IPS-NIHi11 (cell line): ENCODE results near the gene EIF3F.
A peak's percentile ranks its signal among the peaks of the same experiment; 100 is the strongest.

Source experiments
- DNase-seq: peaks from one replicate; pipeline ENCODE4 v3.0.0; 2012; ENCODE audit warnings: mixed read lengths, low spot score

EIF3F gene

GRCh38 chr11:8023831-8024555 lies 36.9 kb downstream of the EIF3F start:
- no peak for DNase-seq

GRCh38 chr11:8025123-8025522 lies 38.0 kb downstream of the EIF3F start:
- no peak for DNase-seq

GRCh38 chr11:8025816-8026215 lies 38.7 kb downstream of the EIF3F start:
- DNase-seq: no peak

DNA sequence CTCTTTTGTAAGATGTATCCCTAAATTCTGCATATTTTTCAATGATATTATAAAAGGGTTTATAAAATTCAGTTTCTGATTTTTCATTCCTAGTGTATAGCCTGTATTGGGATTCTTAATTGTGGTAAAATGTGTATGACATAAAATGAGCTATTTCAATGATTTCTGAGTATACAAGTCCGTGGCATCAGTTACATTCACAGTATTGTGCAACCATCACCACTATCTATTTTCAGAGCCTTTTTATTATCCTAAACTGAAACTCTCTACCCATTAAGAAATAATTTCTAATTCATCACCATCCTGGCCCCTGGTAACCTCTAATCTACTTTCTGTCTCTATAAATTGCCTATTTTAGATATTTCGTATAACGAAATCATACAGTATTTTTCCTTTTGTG lies 39.8 kb downstream of the EIF3F start:
- no peak for DNase-seq

GRCh38 chr11:8028766-8029165 lies 41.6 kb downstream of the EIF3F start:
- no peak for DNase-seq

- DNase-seq: no peak
These were observed 43.5 kb downstream of the EIF3F start for GRCh38 chr11:8030526-8031247.

DNA sequence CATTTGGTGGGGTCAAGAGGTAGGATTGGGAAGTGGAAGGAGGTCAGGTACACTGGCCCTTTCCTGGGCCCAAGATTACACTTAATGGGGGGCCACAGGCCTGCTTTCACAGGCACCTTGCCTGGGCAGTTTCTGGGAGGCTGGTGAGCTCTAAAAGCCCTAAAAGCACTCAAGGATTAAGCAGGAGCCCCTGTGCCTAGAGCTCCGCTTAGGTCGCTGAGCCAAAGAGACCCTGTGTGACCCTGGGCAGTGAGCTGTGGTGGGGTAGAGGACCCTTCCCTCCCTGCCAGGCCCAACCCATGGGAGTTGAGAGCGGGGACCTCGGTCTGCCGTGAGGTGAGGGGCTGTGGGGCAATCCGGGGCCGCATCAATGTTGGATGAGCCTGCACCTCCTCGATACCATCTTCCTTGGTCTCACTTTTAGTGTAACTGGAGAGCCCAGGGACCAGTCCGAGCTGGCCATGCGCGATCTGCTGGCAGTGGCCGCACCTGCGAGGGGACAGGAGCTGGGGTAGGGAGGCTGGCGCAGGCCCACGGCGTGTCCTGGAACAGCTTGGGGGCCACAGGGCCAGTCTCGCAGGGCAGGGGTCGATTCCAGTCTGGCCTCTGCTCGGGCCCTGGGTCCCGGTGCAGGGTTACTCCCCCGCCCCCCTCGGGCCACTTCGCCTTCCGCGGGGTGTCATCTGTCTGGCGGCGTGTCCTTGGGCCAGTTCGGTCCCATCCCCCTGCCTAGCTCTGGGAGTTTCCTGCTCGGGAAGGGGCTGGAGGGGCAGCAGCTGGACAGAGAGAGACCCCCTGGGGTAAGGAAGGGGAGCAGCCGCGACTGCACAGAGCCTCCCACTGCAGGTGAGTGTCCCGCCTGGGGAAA lies 44.3 kb downstream of the EIF3F start:
- no peak for DNase-seq

GRCh38 chr11:8032122-8032521 lies 45.0 kb downstream of the EIF3F start:
- no peak for DNase-seq

- DNase-seq: no peak
These were observed 45.6 kb downstream of the EIF3F start for GRCh38 chr11:8032576-8033304.

GRCh38 chr11:8033305-8034105 lies 46.4 kb downstream of the EIF3F start:
- peak; percentile 88 for DNase-seq

- no peak for DNase-seq
These were observed 47.0 kb downstream of the EIF3F start for GRCh38 chr11:8034106-8034585.

- no peak for DNase-seq
These were observed 47.6 kb downstream of the EIF3F start for GRCh38 chr11:8034604-8035190.

- DNase-seq: no peak
These were observed 48.2 kb downstream of the EIF3F start for GRCh38 chr11:8035200-8035855.

DNA sequence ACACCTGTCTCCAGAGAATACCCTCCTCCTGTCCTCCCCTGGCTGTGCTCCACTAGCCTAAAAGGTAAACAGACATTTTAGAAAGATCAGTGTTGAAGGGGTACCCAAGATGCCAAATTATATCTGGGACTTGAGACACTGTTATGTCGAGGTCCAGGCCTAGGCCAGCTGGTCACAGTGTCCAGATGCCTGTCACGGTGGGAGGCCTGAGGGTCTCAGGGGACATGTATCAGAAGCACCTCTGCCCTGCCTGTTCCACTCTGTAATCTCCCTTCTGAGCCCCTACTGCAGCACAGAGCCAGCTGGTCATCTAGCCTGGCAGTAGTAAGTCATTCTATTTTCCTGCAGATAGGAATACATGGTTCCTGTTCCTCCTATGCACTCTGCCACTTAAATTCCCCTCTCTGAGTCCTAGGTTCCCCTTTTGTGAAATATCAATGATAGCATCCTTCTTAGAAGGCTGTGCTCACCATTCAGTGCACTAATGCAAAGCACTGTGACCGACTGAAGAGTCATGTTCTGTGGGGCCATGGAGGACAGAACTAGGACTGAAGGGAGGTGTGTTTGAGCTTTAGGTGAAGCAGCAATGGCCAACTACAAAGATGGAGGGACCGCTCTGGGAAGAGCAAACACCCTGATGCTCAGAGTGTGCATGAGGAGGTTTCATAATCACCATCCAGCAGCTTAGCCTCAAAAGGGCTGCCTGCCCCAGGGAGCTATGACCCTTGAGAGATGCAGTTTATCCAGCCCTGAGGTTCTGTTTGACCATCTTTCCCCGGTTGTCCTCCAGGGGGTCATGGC lies 49.1 kb downstream of the EIF3F start:
- DNase-seq: no peak

DNA sequence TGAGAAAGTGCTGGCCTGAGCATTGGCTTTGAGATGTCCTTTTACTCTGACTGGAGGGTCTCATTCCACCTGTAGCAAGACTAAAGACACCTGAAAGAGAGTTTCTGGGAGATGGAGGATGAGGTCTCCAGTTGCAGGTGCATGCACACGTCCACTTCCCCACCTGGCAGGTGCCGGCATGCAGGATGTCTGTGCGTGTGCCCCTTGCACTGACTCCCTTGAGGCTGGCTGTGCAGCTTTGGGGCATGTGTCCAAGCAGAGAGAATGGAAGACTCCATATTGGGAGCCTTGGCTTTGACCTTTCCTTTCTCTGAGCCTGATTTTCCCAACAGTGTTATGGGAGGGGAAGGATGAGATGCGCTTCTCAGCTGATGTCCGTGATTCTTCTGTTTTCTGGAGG lies 49.8 kb downstream of the EIF3F start:
- DNase-seq: no peak

DNA sequence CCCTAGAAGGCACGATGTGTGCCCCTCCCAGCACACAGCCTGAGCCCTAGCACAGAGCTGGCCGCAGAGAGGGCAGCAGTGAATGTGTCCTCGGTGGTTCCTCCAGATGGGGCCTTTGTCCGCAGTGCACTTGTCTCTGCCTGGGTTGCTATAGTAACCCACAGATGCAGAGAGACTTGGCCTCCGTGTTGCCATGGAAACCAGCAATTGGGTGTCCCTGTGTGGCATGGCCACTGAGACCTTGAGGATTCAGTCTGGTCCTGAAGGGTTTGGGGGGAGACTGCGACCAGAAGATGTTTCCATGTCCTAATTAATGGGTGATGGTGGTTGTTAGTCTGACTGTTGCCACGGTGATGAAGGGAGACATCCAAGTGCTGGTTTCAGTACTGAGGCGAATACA lies 51.3 kb downstream of the EIF3F start:
- DNase-seq: no peak

DNA sequence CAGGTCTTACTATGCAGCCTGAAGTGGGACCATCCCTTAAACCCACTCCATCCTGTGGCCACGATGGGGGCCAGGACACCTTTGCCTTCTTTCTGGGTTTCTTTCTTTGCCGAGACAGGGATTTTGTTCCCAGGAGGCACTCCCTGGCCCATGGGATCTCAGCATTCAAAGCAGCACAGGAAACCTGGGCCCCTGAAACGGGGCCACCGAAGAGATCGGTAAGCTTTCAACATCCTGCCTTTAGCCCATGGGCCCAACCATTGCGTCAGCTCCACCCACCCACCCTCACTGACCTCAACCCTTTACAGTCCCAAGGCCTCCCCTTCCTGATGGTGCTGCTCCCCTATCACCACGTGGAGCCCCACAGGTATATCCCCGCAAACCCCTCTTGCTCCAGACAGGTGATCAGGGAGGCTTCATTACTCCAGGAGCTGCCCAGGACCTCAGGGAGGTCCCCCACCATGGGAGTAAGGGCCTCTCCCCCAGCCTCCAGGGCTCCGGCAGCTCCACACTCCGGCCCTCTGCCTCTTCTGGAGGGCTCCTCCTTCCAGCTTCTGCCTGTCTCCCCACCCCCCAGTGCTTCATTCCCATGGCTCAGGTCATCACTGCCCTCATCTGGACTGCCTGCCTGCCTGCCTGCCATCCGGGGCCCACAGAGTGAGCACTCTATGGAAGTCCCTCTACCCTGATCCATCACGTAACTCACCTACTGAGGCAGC lies 51.8 kb downstream of the EIF3F start:
- DNase-seq: no peak

DNA sequence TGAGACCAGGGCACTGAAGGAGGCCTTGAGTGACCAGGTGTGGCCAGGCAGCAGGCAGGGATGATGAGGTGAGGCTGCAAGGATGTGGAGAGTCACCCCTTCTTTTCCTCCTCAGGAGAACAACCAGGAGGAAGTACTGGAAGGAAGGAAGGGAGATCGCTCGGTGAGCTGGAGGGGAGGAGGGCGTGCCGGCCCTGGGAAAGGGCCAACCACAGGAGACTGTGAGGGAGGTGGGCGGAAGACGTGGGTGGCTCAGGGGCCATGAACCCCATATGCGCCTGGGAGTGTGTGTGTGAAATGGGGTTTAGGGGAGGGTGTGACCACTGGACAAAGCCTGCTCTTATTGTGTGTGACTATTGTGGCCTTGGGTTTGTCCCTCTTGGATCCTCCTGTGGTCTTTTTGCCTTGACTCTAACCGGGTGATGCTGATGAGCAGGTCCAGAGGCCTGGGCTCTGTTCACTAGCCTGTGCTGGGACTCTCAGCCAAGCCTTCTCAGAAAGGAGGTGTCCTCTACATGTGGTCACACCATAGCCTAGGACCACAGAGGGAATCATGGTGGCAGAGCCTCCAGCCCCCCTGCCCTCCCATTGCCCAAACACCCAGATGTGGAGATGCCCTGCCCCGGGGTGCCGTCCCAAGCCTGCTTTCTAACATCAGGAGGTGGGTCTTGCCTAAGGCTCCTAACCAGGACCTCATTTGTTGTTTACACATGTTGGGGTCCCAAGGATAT lies 52.6 kb downstream of the EIF3F start:
- no peak for DNase-seq
